22Rv1 (cell line): ENCODE measurements around the gene EIPR1.

ENCODE experiments used
- H3K27ac ChIP-seq: fragments of 450-650 bp; 2 replicates; pipeline ENCODE4 v1.5.1; 2017
- CTCF ChIP-seq: fragments of 450-650 bp; IDR thresholded peaks from 2 replicates; pipeline ENCODE4 v1.5.1; 2017; ENCODE audit warnings: mild to moderate bottlenecking
- ZFX ChIP-seq: fragments of 450-650 bp; IDR thresholded peaks from 2 replicates; pipeline ENCODE4 v1.6.1; 2017; ENCODE audit warnings: antibody characterized with exemption, borderline replicate concordance

The EIPR1 gene

GRCh38 chr2:3261511-3261910 lies 116.1 kb downstream of the EIPR1 start:
- TF ChIP-seq ZFX, result no peak
- no peak for TF ChIP-seq CTCF
- no peak overlapping the region for H3K27ac ChIP-seq

GRCh38 chr2:3260959-3261358 lies 116.7 kb downstream of the EIPR1 start:
- TF ChIP-seq CTCF, result no peak
- TF ChIP-seq ZFX, result no peak
- H3K27ac ChIP-seq, result no peak overlapping the region

GRCh38 chr2:3257826-3258225 lies 119.8 kb downstream of the EIPR1 start:
- H3K27ac ChIP-seq, result no peak overlapping the region
- no peak for TF ChIP-seq CTCF
- no peak for TF ChIP-seq ZFX

GRCh38 chr2:3257166-3257565 lies 120.5 kb downstream of the EIPR1 start:
- TF ChIP-seq CTCF (no peak), ZFX (no peak)
- no peak overlapping the region for H3K27ac ChIP-seq

GRCh38 chr2:3256605-3257004 lies 121.0 kb downstream of the EIPR1 start:
- no peak overlapping the region for H3K27ac ChIP-seq
- TF ChIP-seq CTCF (no peak), ZFX (no peak)

- H3K27ac ChIP-seq, result no peak overlapping the region
- TF ChIP-seq CTCF (no peak), ZFX (no peak)
Observed at GRCh38 chr2:3256157-3256556, 121.5 kb downstream of the EIPR1 start.

GRCh38 chr2:3254442-3254941 lies 123.1 kb downstream of the EIPR1 start:
- no peak overlapping the region for H3K27ac ChIP-seq

More at GRCh38 chr2:3254442-3254941, 123.1 kb downstream of the EIPR1 start:
- TF ChIP-seq ZFX (no peak), CTCF (no peak)
